Measurements from ENCODE around the gene PCYT1A.

DNA sequence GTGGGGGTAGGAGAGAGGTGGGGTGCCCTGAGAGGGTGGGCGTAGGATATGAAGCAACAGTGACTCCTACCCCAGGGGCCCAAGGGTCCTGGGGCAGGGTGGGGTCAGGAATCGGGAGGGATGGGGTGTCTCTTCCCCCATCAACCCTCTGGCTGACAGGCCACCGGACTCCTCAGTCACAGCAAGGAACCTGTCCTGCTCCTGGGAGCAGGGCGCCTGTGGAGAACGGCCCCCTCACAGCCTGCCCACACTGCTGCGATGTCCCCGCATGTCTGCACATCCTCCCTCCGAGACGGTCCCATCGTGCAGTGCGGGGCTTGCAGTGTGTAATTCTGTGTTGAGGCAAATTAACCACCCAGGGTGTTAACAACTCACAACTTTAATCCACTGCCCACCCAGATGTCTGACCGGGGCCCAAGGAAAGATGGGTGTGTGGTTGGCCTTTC, 48.0 kb upstream of the PCYT1A start:
- no peak for TF ChIP-seq POLR2A (IDR thresholded peaks at IDR 0.05; ENCODE audit: low read length)
- no peak for TF ChIP-seq GATA1 (IDR thresholded peaks at IDR 0.05; ENCODE audit: low read depth, low read length)

Measured in erythroblast (primary cell).